GM19395 (cell line): ENCODE measurements around the gene TUBGCP3.

Experiments used
- ATAC-seq: cut with Tn5 transposase; IDR thresholded peaks from one replicate; pipeline ENCODE4 v1.9.1; 2021; ENCODE audit warnings: mild to moderate bottlenecking, moderate library complexity; ENCODE audit not compliant: unreplicated experiment

Gene TUBGCP3

DNA sequence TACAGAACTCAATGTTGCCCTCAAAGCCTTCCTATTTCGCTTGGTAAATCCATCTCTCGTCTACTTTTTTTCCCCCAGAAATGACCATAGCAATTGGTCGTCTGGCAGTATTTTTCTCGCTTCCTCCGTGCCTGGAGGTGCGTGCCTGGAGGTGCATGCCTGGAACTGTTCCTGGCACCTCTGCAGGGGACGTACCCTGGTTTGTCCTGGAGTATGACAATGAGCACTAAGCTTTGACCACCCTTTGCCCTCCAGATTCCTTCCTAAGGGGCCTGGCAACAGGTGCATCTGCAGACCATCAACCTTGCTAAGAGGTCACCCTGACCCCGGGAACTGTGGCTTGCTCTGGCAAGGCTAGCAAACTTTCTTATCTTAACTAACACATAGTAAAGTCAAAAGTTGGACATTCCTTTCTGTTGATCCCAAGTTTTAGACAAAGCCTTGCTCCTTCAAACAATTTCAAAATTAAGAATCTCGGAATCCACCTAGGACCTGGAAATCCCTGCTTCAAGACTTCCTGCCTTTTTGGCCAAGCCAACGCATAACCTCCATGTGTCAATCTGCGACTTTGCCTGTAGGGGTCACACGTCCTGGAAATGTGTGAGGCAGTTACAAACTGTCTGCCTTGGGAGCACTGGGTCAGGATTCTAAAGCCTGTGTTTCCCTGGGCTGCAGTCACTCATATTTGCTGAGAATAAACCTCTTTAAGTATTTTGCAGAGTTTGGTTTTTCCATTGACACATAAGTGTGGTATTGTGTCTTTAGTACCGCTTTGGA lies 28.8 kb upstream of the TUBGCP3 start:
- ATAC-seq = peak; percentile 84

DNA sequence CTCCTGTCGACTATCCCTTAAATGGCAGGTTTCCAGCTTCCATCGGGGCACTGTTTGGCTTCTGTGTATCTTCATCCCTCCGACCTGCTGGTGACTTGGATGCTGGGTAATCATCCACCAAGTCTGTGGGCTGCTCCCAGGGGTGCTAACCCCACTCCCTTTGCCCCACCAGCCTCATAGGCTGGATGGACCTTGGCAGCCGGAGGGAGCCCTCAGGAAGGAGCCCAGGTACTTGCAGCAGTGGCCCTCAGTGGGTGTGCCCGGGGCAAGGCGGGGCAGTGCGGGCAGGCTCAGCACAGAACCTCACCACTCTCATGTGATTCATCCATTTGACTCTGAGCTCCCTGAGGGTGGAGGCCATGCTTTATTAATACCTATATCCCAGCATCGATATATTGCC lies 27.4 kb upstream of the TUBGCP3 start:
- ATAC-seq = no peak

DNA sequence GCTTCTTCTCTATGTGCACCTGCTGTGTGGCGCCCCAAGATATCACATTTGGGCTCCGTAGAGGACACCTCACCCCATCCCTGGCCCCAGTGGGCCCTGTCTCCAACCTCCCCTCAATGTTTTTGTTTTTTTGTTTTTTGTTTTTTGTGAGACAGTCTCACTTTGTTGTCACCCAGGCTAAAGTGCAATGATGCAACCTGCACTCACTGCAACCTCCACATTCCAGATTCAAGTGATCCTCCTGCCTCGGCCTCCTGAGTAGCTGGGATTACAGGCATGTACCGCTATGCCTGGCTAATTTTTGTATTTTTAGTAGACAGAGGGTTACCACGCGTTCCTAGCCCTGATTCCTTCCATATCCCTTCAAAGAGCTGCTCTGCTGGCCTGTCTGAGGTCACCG lies 26.9 kb upstream of the TUBGCP3 start:
- no peak for ATAC-seq

DNA sequence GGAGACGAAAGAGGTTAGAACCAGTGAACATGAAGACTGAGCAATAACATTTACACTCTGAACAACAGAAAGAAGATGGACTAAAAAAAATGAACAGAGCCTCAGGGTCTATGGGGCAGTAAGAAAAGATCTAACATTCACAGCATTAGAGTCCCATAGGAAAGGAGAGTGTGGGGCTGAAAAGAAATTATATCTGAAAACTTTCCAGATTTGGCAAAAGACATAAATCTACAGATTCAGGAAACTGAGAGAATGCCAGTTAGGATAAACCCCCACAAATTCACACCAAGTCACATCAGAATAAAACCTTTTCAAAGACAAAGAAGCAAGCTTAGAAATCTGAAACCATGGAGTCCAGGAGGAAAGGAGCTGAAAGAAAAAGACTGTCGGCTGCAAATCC lies 20.3 kb upstream of the TUBGCP3 start:
- no peak for ATAC-seq

DNA sequence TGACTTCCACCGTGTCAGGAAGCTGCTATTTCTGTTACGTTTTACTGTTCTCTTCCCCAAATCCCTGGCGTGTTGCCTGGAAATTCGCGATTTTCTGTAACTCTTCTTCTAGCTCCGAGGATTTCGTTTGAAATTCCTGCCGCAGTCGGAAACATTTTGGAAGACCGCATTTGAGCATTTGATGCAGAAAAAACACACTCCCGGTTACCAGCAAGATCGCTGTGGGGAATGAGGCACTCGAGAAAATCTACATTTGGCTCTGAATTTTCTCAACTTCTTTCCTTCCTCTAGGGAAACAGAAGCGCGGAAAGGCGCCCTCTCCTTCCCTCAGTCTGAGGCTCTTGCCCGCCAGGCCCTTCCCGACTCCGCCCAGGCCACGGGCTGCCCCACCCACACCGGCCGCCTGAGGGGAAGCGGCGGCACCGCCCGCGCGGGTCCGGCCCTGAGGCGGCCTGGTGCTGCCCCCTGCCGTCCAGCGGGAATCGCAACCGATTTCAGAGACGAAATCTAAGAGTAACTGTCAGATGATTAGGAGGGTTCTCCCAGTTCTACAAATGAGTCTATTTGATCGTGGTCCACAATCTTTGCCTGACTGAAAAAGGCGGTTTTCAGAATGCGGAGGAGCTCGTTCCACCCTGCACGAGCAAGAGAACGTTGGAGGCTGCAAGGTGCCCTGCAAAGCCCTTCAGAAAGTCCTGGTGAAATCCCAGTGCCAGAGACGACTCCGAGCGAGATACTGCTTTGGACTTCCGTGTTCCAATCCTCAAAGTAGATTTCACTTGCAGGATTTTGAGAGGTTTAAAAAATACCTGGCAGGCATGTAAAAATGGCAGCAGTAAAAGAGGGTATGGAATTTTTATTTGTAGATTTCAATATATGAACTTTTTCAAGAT lies 18.4 kb upstream of the TUBGCP3 start:
- peak; percentile 99 for ATAC-seq

DNA sequence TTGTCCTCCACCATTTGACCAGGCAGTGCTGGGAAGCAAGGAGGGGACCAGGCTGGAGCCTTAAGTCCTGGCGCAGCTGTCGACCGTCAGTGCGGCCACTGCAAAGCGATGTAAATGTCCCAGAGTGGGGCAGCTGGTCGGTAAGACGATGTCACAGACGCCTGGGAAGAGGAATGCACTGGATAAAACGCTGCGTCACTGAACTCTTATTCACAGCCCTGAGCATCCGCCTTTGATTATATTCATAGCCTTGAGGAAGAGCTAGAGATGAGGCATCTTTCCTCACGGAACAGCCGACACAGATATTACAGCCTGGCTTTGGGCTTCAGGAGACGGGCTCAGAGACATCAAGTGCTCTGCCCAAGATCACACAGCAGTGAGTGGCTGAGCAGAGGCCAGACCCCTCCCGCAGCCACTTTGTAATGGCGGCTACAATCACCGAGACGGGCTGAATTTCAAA lies 17.6 kb upstream of the TUBGCP3 start:
- no peak for ATAC-seq

DNA sequence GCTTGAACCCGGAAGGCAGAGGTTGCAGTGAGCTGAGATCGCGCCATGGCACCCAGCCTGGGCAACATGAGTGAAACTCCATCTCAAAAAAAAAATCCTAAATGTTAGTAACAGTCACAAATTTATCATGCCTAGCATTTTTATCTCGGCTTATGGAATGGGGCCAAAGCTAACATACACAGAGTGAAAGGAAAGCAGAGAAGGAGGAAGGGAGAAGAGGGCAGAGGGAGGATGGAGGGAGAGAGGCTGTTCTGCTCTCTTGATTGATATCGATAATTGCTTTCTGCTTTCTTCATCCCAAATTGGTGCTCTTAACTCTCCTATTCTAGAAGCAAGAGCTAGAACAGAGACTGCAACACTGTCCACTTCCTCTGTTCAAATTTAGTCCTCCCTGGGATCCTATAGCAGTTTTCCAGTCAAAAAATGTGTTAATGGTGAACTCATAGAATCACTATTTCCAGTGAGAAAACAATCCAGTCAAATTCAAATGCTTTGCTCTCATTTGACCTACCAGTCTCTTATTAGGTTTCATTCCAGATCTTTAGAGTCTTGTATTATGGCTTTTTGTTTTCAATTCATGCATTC lies 15.8 kb upstream of the TUBGCP3 start:
- no peak for ATAC-seq

DNA sequence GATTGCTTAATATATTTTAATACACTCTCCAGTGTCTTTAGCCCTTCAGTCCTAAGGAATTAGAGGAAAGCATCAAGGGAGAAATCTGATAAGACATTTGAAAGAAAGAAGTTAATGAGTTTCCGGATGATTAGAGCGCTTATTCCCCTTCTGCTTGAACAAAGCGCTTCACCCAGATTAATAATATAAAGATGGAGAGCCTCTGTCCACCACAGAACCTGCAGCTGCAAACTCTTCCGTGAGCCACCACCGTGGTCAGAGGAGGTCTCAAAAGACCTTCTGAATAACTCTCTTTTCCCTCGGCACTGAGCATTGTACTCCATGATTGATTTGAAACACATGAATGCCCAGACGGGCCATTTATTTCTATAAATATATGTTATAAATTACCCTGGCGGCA lies 14.2 kb upstream of the TUBGCP3 start:
- ATAC-seq = no peak

DNA sequence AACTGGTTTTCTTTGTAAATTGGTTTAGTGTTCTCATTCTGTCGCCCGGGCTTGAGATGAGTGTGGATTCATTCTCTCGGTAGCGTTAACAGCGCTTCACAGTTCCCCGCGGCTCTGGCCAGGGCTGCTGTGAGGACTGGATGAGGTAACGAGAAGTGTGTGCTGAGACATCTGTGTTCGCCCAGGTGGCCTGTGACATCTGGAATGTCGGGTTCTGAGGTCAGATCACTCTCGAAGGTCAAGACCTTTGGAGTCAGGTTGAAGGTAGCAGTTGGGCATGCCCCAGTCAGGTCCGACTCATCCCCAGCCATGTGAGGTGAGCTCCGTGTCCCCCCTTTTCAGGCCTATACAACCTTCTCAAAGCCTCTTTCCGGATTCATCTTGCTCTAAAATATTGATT lies 13.4 kb upstream of the TUBGCP3 start:
- no peak for ATAC-seq

DNA sequence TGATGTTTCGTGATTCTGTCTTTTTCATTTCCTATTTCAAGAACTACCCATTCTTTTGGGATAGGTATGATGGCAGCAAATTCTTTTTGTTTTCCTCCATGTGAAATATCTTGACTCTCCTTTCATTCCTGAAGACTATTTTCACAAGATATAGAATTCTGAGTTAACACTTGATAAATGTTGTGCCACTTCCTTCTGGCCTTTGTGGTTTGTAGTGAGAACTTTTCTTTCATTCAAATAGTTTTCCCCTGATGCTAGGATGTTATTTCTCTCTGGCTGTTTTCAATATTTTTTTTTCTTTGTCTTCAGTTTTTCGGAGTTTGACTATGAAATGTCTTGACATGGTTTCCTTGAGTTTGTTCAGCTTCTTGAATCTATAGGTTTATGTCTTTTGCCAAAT lies 8.3 kb upstream of the TUBGCP3 start:
- ATAC-seq = no peak

DNA sequence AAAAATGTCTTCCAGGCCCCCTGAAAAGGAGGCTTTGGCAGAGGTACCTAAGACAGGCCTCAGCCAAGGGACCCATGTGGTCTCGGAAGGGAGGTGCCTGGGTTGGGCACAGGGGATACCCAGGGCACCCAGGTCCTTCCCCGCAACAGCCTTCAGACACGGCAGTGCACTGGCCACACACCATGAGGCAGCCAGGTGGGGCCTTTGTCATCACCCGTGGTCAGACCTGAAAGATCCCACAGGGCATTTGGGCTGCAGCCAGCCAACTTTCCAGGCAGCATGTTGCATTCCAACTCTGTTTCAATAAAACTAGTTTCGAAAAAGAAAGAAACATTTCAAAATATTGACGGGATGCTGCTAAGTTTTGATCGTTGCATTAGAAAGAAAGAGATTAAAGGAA lies 4.7 kb upstream of the TUBGCP3 start:
- ATAC-seq = no peak

DNA sequence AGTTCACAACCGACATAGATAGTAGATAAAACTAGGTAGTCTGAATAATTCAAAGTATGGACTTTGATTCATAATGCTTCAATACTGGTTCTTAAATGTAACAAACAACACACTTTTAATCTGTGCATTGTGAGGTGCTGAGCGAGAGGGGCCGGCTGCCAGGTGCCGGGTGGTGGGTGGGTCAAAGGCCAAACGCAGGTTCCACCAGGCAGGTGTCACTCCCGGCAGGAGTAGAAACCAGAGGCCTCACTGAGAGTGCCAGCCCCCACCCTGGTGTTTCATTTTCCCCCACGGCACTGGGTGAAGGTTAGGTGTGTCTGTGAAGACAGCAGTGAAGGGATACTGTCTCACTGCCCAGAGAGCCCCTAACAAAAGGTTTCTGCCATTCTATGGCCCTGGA lies 4.2 kb upstream of the TUBGCP3 start:
- ATAC-seq = no peak

DNA sequence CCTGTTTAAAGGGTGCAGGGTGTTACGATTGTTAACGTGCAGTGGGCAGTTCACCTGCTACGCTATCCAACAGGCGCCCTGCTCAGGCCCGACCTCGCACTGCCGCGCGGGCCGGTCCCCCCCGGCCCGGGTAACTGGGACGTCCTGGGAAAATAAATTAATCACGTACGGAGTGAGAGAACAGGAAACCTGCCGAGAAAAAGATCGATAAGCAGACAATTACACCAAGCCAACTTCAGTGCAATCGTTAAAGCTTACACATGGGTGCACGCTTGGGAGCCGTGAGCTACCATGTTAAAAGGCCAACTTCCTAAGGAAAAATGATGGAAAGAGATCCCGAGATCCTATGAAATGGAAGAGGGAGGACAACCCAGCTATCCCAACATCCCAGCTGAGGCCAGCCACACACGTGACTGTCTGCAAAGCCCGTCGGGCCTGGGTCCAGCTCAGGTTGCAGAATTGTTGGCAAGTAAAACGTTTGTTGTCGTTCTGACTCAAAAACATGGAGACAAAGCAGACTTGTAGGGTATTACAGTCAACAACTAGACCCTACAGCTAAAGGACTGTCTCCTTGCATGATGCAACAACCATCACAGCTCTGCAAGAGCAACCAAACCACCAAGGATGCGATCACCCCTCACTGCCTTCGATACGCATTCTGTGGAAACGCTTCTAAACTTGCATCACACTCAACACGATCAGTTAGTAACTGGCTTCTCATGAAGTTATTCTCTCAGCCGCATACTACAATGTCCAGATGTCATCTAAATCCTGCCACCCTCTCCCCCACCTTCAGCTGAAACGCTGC lies 741 bp upstream of the TUBGCP3 start:
- ATAC-seq = no peak

DNA sequence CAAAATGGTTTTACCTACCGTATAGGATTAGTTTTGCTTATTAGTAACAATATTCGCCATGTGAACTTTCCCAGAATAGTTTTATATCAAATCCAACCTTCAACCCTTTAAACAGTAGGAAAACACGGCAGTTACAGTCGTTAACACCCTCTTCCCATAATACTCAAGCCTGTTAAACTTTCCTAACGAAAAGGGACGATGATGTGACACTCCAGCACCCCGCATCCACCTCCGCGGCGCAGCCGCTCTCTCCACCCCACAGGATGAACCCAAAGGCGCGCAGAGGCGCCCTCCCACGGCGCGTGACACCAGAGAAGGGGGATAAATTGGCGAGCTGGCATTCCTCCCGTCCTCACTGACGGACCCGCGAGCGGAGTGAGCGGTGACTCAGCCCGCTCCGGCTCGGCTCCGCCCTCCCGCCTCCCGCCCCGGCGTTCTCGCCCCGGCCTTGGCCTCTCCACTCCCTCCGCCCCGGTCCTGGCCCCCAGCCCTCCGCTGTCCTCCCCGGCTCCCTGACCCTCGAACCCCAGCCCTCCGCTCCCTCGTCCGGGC lies 665 bp downstream of the TUBGCP3 start:
- ATAC-seq = peak; percentile 48

DNA sequence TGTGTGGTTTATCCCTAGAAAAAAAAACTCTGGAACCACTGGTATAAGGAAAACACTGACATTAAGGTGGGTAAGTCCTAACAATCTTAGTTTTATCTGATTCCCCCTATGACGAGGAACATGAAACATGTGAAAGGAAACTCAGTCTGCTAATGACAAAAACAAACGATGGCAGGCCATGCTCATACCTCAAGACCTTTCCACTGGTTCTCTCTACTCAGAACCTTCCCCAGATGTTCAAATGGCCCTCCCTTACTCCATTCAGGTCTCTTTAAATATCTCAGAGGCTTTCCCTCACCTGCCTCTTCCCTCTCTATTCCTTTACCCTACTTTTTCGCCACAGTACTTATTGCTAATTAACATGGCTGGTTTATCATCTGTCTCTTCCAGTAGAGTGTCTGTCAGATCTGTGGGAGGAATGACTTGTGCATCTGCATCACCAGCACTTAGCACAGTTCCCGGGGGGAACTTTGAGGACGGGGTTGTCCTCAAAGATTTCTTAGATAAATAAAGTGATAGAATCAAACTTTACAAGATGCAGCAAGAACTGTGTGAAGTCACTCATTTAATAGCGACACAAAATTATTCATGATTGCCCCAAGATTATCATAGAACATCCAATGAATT lies 1.5 kb downstream of the TUBGCP3 start:
- ATAC-seq = no peak

DNA sequence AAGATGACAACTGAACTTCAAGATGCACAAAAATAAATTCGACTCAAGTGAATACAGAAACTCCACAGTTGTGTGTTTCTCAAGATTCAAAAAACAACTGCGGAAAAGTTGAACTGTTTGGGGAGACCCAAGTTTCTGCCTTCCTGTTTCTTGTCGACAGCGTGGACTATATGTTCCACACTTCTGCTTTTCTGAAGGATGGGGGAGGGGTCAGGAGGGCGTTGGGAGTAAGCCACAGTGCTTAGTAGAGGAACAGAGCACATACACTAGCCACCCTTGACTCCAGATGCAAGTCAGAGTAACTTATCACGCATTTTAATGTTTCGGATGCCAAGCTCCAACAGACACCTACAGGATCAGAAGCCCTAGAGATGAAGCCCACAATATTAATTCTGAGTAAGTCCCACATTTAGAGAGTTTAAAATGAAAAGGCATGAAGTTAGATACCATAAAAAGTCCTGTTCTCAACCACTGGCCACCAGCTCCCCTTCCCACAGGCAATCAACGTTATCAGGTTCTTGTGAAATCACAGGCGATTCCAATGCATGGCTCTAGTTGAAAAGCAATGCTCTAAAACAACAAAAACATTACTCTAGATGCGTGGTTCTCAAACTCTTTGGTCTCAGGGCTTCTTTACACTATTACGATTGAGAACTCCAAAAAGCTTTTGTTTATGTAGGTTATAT lies 4.2 kb downstream of the TUBGCP3 start:
- ATAC-seq = peak; percentile 62

DNA sequence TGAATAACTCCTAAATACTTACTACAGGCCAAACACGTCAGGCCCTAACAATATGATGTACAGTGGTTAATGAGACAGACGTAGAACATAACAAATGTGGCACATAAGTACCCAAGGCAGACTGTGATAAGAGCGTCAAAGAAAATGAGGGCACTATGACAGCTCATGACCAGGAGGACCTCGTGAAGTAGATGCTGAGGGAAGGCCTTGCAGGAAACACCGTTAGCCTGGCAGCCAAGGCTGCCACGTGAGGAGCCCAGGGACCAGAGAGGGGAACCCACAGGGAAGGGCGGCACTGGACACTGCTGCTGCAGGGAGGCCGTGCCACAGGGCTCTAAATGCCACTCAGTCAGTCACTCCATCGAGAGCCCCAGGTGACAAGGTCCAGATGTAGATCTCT lies 5.7 kb downstream of the TUBGCP3 start:
- no peak for ATAC-seq

DNA sequence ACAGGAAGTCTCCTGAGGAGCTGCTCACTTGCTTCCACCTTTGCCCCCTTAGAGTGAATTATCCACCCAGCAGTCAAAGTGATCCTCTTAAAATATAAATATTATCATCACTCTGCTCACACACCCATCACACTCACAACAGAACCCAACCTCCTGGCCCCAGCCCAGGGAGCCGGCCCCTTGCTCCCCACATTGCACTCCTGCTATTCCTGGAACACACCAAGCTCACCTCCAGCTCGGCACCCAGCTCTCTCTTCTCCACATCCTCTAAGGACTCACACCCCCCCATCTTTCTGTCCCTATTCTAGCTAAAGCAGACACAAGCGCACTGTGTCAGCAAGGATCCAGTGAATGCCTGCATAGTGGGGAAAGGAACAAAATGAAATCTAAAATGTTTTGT lies 7.0 kb downstream of the TUBGCP3 start:
- ATAC-seq = no peak

DNA sequence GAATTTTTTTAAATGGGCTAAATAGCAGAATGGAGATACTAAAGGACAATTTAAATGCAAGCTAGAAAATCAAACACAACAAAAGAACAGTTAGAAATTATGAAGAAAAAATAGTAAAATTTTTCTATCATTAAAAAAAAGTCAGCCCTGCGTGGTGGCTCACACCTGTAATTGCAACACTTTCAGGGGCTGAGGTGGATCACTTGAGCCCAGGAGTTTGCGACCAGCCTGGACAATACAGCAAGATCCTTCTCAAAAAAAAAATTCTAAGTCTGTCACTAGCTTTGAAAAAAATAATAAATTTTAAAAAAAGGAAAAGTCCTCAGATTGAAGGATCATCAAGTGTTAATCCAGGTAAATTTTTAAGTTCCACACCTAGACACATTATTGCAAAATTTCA lies 7.7 kb downstream of the TUBGCP3 start:
- ATAC-seq = no peak
